NCI-H2107 treated with DMSO at 0.1 percent for 48 hours (cell line): Measurements from ENCODE around the gene AGAP4.
A peak's percentile ranks its signal among the peaks of the same experiment; 100 is the strongest.
"Not testable (repeated sequence)": the region's sequence is repeated elsewhere in the genome, so short reads cannot be mapped to it uniquely, and the experiment has no call there.

Experiments used
- DNase-seq: peaks from one replicate; lab custom pipeline; 2025; ENCODE audit not compliant: unreplicated experiment; lab: John Stamatoyannopoulos, UW

AGAP4 gene

DNA sequence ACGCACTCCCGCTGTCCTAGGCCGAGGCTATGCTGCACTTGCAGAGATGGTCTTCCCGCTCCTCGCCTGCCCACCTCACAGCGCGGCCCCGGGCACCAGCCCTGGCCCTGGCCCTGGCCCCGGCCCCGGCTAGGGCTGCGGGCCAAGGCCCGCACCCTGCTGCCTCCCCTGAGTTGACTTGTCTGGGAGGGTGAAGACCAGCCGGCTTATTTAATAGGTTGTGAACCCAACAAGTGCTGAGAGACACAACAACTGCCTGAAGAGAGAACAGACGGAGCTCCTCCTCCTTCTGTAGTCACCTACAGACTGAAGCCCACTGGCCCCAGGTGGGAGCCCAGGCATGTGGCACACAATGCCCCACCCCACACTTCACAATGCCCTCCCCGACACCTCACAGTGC is at the start of gene AGAP4:
Gene AGAP4, minus strand, starts transcription at position 101 of the 400 bp plus-strand sequence. CDS start 153 bp downstream, outside the sequence.
- not testable (repeated sequence) for DNase-seq

DNA sequence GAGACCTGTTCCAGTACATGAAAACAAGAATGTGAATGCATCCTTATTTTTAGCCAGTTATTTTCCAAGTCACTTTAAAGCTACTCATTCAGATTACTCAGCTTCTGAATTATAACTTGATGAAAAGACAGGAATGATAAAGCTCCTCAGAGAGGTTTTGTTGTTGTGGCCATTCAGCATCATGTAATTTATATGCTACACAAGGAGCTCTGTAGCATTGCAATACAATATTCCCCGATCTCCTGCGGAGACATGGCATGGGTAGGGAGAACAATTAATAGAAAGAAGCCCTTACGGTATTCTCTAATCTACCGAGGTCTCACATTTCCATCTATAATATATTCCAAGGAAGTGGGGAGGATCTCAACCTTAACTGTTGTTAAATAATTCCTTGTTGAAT is 43.4 kb upstream of the AGAP4 start:
- DNase-seq: not testable (repeated sequence)

DNA sequence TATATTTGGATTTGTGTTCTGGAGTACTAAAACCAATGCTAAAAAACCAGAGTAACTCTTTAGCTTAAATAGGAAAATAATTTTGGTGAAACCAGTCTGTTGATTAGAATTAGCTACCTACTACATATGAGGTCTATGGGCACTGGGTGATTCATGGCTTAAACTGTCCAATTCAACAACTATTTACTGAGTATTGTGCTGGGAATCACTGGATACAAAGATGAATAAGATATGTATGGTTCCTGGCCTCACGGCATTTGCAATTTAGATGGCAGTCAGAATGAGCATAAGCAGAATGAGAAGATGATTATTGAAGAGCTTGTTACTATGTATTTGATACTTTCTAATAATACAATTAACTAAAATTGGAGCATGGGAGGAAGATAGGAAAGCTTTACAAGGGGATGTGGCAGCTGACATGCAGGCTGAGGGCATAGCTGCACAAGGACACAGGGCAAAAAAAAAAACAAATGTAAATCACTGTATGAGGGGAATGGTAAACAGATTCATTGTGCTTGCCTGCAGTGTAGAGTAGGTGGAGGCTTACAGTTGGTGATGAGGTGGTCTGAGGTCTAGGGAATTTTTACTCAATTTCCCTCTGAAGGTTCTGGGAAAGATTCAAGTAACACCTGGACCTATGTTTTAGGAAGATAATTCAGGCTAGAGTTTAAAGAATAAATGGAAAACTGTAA is 42.4 kb upstream of the AGAP4 start:
- DNase-seq: not testable (repeated sequence)

DNA sequence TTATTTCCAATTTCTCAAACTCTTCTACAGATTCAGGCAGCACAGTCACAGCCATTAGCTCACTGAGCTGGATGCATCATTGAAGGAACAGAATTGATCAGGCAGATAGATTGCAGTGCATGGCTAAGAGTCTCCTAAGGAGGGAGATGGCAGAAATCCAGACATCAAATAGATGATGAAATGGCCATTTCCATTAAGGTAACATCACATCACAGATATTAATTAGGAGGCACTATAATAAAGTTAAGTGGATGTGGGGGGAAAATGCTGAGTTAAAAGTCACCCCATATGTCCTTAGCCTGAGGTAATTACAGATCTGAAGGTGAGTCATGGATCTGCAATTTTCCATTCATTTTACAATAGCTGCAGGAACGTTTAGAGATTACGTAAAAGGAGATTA is 35.6 kb upstream of the AGAP4 start:
- not testable (repeated sequence) for DNase-seq

DNA sequence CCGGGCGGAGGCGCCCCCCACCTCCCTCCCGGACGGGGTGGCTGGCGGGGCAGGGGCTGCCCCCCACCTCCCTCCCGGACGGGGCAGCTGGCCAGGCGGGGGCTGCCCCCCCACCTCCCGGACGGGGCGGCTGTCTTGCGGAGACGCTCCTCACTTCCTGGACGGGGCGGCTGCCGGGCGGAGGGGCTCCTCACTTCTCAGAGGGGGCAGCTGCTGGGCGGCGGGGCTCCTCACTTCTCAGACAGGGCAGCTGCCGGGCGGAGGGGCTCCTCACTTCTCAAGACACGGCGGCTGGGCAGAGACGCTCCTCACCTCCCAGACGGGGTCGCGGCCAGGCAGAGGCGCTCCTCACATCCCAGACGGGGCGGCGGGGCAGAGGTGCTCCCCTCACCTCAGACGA is 18.1 kb upstream of the AGAP4 start:
- not testable (repeated sequence) for DNase-seq

DNA sequence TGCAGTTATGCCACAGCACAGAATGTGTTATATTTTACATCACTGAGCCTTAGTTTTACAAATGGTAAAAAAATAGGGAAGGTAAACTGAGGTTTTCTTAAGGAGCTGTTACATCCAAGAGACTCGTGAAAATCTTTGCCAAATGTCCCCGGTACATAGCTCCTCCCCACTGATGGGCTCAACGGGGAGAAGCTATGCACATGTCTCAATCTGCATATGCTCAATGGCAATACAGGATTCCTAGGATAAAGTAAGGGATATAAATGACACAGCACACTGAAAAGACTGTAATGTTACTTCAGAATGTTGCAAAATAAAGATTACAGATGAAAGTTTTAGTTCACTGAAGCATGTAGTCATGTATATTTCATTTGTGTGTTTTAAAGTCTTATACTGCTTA is 17.0 kb upstream of the AGAP4 start:
- DNase-seq: not testable (repeated sequence)

DNA sequence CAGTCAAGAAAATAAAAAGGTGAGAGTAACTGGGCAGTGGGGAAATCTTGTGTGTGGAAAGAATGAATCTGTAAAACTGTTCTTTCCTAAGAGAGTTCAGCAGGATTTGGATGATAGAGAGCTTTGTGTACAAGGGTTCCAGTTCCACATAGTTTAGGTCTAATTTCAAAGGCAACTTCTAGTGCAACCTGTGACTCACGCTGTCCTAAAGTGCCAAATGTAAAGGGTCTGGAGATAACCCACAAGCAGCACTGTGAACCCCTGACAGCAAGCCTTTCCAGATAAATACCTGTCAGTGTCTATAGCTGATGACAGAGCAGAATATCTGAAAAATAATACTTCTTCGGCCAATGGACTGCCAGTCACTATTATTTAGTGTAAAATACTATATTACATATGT is 16.3 kb upstream of the AGAP4 start:
- not testable (repeated sequence) for DNase-seq

DNA sequence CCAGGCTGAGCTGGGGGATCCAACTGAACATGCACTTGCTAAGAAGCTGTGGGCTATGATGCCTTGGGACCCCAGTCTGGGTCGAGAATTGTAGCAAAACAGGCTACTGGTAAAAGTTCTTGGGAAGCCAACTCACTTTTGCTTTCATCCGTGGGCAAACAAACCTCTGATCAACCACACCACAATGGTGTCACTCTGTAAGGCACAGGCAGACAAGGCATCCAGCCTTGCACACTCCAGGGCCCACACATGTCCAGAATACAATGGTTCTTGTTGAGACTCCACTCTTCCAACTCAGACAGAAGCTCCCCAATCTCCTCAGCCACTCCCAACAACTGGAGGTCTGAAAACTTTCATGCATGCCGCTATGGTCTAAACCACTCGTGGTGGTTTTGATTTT is 10.6 kb upstream of the AGAP4 start:
- not testable (repeated sequence) for DNase-seq

DNA sequence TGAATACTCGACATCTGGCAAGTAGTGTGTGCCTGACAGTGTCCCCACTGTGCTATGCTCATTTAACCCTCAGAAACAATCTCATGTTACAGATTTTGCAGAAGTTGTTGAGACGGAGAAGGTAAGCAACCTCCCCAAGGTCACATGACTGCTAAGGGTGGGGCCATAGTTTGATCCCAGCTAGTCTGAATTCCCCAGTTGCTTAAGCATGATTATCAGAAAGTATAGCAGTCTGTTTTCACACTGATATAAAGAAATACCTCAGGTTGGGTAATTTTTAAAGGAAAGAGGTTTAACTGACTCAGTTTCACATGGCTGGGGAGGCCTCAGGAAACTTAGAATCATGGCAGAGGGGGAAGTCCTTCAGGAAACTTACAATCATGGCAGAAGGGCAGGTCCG is 1.2 kb upstream of the AGAP4 start:
- not testable (repeated sequence) for DNase-seq

DNA sequence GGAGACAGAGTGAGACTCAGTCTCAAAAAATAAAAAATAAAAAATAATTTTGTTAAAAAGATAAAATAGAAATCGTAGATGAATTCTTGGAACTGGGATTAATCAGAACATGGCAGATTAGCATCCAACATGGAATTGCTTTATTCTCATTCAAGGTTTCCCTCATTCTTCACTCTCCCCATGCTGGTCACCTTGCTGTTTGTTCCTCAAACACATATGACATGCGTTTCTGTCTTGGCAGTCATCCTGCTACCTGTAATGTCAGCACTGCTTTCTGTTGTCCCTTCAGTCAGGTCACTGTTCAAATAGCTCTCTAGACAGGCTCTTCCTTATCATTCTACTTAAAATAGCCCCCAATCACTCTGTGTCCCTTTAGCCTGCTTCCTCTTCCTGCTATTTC is 24.4 kb downstream of the AGAP4 start:
- DNase-seq: not testable (repeated sequence)

DNA sequence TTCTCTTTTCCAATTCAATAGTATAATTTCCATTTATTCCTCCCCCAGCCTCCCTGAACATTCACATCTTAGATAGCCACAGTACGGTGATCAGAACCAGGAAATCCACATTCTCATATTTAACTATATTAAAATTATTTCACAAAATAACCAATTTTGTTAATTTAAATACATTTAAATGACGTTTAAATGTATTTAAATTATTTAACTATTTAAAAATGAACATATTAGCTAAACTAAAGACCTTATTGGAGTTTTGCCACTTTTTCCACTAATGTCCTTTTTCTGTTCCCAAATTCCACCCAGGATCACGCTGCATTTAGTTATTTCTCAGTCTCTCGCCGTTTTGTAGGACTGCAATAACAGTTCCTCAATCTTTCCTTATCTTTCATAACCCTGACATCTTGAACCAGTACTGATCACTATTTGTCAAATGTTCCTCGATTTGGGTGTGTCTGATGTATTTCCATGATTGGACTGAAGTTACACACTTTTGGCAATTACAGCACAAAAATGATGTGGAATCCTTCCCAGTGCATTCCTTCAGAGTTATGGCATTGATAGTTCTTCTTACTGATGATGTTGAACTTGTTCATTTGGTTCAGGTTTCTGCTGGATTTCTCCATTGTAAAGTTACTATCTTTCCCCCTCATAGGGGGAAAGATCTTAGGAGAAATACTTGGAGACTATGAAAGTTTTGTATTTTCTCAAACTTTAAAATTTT is 27.0 kb downstream of the AGAP4 start:
- not testable (repeated sequence) for DNase-seq

DNA sequence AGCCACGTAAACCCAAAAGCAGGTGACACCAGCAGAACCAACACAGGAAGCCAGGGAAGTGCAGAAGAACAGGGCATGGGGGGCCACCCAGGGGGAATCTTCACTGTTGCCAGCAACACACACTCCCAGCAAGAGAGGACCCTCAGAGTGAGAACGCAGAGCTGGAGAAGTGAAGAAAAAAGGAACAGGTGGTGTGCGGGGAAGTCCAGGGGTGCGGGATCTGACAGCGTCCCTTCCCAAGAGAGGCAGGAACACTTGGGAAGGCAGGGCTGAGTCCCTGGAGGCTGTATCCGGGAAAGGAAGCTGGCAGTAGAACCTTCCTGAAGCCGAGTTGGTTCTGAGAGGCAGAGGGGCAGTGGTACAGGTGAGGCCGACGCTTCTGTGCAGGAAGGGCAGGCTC is 27.7 kb downstream of the AGAP4 start:
- no peak for DNase-seq

DNA sequence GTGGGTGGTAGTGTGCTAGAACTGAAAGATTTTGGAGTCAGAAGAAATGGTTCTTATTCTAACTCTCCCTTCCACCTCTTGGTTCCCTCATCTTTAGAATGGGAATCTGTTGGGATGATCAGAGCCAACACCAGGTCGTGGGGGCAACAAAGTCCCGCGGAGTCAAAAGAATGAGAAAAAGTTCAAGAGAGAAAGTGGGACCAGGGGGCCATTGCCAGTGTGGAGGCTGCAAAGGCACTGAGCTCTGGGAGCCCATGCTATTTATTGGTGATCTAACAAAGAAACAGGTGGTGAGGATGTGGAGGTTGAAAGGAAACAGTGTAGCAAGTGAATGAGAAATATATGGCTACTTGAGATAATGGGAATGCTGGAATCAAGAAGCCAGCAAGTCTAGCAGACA is 29.4 kb downstream of the AGAP4 start:
- no peak for DNase-seq

DNA sequence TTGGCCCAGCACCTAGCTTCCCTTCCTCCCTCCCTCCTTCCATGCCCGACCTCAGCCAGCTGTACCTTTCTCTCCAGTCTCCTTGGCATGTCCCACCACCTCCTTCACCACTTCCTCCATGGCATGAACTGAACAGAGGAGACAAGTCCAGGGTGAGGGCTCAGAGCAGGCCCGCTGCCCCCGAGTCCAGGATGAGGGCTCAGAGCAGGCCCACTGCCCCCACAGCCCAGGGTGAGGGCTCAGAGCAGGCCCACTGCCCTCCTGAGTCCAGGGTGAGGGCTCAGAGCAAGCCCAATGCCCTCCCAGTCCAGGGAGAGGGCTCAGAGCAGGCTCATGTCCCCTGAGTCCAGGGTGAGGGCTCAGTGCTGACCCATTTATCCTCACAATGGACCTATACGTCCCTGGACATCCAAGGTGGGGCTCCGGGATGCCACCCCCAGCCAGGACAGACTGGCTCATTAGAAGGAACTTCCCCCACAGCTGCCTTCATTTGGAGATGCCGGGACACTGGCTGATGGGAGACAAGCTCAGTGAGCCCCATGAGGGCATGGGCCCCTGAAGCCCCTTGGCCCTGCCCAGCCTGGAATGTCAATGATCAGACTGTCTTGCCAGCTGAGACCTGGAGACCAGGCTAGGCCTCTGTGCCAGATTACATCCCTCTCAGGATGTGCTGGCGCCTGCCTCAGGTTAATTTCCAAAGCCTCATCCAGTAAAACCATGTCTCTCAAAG is 30.0 kb downstream of the AGAP4 start:
- DNase-seq: no peak

DNA sequence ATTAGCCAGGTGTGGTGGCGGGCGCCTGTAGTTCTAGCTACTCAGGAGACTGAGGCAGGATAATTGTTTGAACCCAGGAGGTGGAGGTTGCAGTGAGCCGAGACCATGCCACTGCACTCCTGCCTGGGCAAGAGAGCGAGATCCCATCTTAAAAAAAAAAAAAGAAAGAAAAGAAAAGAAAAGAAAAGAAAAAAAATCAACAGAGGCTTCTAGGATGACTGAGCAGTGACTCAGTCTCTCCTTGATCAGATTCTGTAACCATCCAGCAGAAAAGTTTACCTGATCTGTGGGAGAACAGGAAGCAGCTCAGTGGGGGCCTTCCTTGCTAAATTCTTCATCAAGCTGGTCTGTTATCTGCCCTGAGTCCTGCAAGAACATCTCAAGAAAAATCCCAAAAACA is 33.2 kb downstream of the AGAP4 start:
- not testable (repeated sequence) for DNase-seq

DNA sequence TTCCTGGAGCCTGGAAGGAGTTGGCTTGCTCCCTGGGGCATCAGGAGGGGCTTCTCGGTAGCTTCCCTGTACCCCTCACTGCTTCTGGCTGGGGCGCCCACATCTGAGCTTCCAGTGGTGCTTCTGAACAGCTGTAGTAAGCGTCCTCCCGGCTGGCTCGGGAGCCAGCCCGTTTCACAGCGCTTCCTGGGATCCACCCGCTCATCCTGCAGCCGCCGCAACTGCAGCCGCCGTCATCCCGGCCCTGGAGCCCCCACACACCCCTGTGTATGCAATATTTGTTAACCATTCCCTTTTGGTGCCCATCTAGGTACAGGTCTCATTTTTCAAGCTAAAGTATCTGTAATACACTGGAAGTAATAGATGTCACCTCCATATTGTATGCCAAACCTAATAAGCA is 34.3 kb downstream of the AGAP4 start:
- DNase-seq: not testable (repeated sequence)

DNA sequence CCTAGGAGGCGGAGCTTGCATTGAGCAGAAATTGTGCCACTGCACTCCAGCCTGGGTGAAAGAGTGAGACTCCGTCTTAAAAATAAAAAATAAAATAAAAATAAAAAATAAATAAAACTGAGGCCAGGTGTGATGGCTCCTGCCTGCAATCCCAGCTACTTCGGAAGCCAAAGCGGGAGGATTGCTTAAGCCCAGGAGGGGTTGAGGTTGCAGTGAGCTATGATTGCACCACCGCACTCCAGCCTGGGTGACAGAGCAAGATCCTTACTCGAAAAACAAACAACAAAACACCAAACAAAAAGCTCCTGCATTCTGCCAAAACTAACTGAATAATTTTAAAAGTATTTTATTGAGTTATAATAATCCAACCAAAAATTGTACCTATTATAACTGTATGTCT is 36.2 kb downstream of the AGAP4 start:
- DNase-seq: no peak

DNA sequence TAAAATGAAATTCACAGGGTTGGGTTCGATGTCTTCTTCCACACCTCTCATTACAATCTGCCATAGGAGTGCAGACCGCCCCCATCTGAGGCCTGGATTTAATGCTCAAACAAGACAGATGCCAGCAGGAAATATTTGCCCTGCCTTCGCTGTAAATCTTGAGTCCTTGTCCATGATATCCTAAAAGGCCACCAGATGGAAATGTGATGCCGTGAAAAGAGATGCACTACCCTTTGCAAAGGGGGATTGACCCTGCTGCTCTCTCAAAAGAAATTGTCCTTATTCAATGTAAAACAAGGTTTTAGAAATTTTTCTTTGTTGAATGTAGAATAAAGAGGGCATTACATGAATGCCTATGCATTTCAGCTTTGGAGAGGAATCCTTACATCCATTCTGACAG is 37.5 kb downstream of the AGAP4 start:
- no peak for DNase-seq

DNA sequence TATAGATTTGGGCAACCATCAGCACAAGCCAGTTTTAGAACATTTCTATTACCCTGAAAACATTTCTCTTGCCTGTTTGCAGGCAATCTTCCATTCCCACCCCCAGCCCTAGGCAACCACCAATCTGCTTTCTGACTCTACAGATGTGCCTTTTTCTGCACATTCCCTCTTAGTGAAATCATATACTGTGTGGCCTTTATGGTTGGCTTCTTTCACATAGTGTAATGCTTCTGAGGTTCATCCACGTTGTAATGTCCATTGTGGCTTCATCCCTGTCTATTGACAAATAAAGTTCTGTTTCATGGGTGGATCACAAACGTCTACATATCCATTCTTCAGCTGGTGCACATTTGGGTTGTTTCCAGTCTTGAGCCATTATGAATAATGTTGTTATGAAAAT is 42.3 kb downstream of the AGAP4 start:
- not testable (repeated sequence) for DNase-seq

DNA sequence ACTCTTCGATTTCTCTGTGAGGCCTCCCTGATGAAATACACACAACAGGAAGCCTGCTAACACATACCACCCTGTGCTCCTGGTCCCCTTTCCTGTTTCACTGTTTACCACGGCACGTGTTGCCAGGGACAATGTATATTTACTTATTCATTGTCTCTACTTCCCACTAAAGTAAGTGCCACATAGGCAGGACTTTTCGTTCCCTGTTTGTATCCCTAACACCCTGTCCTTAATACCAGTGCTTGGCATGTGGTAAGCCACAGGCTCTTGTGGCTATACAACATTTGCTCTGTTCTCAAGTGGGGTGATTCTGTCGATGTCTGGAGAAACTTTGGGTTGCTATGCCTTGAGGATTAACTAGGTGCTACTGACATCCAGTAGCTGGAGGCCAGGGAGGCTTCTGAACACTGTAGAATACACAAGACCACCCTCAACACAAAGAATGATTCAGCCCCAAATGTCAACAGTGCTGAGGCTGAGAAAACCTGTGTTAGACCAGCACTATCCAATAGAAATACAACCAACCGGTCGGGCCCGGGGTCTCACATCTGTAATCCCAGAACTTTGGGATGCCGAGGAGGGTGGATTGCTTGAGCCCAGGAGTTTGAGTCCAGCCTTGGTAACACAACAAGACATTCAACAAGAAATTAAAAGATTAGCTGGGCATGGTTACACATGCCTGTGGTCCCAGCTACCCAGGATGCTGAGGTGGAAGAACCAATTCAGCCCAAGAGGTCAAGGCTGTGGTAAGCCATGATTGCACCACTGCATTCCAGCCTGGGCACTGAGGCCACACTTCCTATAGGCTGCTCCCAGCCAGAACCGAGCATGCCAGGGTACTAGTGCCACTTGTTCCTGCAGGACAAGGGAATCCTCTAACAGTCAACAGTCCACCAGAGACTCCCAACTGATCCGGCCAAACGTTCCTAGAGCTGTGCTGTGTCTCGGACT is 44.0 kb downstream of the AGAP4 start:
- DNase-seq: peak; percentile 0

DNA sequence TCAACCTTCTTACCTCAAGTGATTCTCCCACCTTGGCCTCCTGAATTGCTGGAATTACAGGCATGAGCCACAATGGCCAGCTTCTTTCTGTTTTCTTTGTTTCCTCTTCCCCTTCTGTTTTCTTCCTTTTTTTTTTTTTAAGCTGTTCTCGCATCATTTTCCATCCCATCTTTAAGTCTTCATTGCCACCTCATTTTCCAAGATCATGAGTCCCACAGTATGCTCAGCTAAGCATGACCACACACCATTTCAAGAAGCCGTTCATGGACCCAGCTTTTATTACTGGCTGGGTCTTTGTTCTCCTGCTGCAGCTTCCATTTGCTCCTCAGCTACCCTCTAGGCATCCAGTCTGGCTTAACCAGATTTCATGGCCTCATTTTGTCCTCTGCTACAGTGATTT is 52.5 kb downstream of the AGAP4 start:
- not testable (repeated sequence) for DNase-seq
